Activated B cell treated with CpG ODN at 0.5 μM for 24 hours (primary cell): ENCODE data around the gene ATG5. TPM values are rescaled to one million over a fixed set of nuclear protein-coding genes. Genes with fewer than 3 reads are reported as not detected.

Experiments
- ATAC-seq: fragments of 200-7000 bp; cut with Tn5 transposase; one replicate; pipeline ENCODE4 v1.10.0; 2021; ENCODE audit warnings: low read depth, mild to moderate bottlenecking, moderate library complexity
- CTCF ChIA-PET: fragments of 350-600 bp; sonication (Branson Sonifier 250); formaldehyde crosslinking; loops from one replicate; lab custom pipeline; 2021; ENCODE audit warnings: antibody characterized with exemption; lab: Charles Lee
- POLR2A ChIA-PET: fragments of 350-600 bp; sonication (Branson Sonifier 250); formaldehyde crosslinking; loops from one replicate; lab custom pipeline; 2021; ENCODE audit warnings: antibody characterized with exemption; lab: Charles Lee
- DNase-seq: peaks from one replicate; pipeline ENCODE4 v3.0.0; 2022
- H3K27ac Mint-ChIP-seq: one replicate; pipeline ENCODE4 v1.8.0; 2020; ENCODE audit warnings: mixed read lengths
- H3K27me3 Mint-ChIP-seq: one replicate; pipeline ENCODE4 v1.8.0; 2021; ENCODE audit warnings: mixed read lengths
- H3K36me3 Mint-ChIP-seq: one replicate; pipeline ENCODE4 v1.8.0; 2021; ENCODE audit warnings: low read depth, mixed read lengths
- H3K4me1 Mint-ChIP-seq: one replicate; pipeline ENCODE4 v1.8.0; 2021; ENCODE audit warnings: mixed read lengths
- H3K4me3 Mint-ChIP-seq: one replicate; pipeline ENCODE4 v1.8.0; 2020; ENCODE audit warnings: mild to moderate bottlenecking, mixed read lengths
- H3K9me3 Mint-ChIP-seq: one replicate; pipeline ENCODE4 v1.8.0; 2020; ENCODE audit warnings: mixed read lengths
- intact Hi-C: fragments of 100-400 bp; cut with micrococcal nuclease; formaldehyde crosslinking; loops from one replicate; pipeline ENCODE4 v1.15.1; 2024
- total RNA-seq: library from RNA; stranded (reverse); gene quantifications from 2 replicates; pipeline ENCODE4 v1.2.3, GENCODE V29; 2022
- TF ChIP-seq, protein P1 (sequence below): fragments of 200-600 bp; IDR thresholded peaks from one replicate; pipeline ENCODE4 v1.8.0; 2022; ENCODE audit warnings: antibody characterized with exemption, mild to moderate bottlenecking

Gene ATG5
- total RNA-seq, 1 donor from 2014 or later = 30.3 TPM

DNA sequence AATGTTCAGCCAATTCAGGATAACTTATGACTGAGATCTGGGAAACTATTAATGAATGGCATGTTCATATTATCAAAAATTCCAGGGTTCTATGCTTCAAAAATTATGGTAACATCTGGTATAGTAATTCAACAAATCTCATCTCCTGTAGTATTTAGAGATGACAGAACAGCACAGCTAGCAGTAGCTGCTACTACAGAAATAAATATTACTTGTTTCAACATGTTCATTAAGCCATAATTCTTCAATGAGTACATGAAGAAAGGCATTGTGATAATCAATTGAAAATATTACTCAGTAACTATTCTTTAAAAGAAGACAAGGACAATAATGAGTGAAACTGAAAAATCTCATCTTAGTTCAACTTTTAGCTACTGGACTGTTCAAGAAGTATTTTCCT lies 66.8 kb downstream of the ATG5 start:
- Mint-ChIP-seq H3K27ac (no peak overlapping the region), H3K4me1 (peaks cover 5% of the 10 kb centered on the region), H3K27me3 (no peaks in the 10 kb centered on the region), H3K4me3 (no peak overlapping the region), H3K9me3 (no peaks in the 10 kb centered on the region), H3K36me3 (peaks cover 40% of the 10 kb centered on the region)
- POLR2A ChIA-PET = interaction anchor here (0.6 kb wide), 1 partner anchor 163 kb away, joined by 4 read pairs; no protein-coding TSS in a partner anchor
- intact Hi-C loops = no loop called here
- TF ChIP-seq, protein P1, sequence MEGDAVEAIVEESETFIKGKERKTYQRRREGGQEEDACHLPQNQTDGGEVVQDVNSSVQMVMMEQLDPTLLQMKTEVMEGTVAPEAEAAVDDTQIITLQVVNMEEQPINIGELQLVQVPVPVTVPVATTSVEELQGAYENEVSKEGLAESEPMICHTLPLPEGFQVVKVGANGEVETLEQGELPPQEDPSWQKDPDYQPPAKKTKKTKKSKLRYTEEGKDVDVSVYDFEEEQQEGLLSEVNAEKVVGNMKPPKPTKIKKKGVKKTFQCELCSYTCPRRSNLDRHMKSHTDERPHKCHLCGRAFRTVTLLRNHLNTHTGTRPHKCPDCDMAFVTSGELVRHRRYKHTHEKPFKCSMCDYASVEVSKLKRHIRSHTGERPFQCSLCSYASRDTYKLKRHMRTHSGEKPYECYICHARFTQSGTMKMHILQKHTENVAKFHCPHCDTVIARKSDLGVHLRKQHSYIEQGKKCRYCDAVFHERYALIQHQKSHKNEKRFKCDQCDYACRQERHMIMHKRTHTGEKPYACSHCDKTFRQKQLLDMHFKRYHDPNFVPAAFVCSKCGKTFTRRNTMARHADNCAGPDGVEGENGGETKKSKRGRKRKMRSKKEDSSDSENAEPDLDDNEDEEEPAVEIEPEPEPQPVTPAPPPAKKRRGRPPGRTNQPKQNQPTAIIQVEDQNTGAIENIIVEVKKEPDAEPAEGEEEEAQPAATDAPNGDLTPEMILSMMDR = no peak
- no peak for ATAC-seq
- CTCF ChIA-PET = interaction anchor here (0.6 to 0.7 kb wide), 2 partner anchors 86 to 295 kb away, joined by 3 to 4 read pairs; no protein-coding TSS in a partner anchor
- DNase-seq = no peak

DNA sequence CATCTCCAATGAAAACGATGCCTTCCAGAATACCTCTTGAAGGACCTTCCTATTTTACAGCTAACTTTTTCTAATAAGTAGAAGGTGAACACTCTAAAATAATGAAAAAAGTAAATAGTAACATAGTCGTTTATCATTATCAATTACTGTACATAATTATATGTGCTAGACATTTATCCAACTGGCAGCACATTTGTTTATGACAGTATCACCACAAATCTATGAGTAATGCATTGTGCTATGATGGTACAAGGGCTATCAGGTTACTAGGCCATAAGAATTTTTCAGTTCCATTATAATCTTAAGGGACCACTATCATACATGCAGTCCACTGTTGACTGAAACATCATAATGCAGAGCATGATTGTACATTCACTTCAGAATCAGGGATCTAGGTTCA lies 68.4 kb downstream of the ATG5 start:
- H3K27me3 Mint-ChIP-seq = no peaks in the 10 kb centered on the region
- H3K36me3 Mint-ChIP-seq = peaks cover 26% of the 10 kb centered on the region
- DNase-seq = no peak
- CTCF ChIA-PET = no interaction called here
- H3K27ac Mint-ChIP-seq = no peak overlapping the region
- intact Hi-C loops = no loop called here
- no peak overlapping the region for H3K4me3 Mint-ChIP-seq
- ATAC-seq = no peak
- H3K4me1 Mint-ChIP-seq = peaks cover 5% of the 10 kb centered on the region
- H3K9me3 Mint-ChIP-seq = no peaks in the 10 kb centered on the region
- POLR2A ChIA-PET = no interaction called here
- TF ChIP-seq, protein P1 = no peak

DNA sequence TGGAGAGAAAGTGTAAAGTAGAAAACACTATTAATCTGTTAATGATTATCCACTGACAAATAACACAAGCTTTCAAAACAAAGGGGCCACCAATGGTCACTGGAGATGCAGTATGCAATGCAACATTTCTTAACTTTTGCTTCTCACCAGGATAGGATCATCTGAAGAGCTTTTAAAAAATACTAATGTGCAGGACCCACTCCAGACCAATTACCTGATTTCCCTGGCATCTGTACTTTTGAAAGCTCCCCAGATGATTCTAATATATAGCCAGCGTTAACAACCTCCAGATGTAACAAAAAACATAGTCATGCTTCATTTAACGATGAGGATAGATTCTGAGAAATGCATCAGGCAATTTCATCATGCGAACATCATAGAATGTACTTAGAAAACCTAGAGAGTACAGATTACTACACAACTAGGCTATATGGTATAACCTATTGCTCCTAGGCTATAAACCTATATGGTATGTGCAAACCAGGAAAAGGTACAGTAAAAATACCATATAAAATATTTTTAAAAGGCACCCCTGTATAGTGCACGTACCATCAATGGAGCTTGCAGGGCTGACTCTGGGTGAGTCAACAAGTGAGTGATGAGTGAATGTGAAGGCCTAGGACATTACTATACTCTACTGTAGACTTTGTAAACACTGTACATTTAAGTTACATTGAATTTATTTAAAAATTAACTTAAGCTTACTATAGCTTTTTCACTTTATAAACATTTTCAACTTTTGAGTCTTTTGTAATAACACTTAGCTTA lies 69.2 kb downstream of the ATG5 start:
- intact Hi-C loops = no loop called here
- Mint-ChIP-seq H3K27ac (no peak overlapping the region), H3K9me3 (no peaks in the 10 kb centered on the region), H3K36me3 (peaks cover 17% of the 10 kb centered on the region), H3K4me1 (peaks cover 7% of the 10 kb centered on the region), H3K4me3 (no peak overlapping the region), H3K27me3 (no peaks in the 10 kb centered on the region)
- ChIA-PET CTCF (no interaction called here), POLR2A (no interaction called here)
- DNase-seq (no peak), ATAC-seq (no peak)
- TF ChIP-seq, protein P1 = no peak

DNA sequence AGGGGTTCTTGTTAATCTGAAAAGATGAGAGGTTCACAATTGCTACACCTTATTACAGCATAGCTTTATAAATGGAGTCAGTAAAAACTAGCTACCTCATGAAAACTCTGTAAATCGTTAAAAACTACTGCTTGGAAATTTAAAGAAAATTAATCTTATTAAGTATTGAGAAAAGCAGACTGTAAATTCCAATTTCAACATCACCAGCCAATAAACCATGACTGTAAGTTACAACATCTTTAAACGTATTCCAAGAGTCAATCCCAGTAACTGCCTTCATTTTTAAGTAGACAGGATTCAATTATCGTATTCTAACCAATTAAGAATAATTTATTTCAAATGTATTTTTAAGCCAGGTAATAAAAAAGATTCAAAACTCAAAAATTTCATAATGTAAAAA lies 70.3 kb downstream of the ATG5 start:
- peaks cover 9% of the 10 kb centered on the region for H3K36me3 Mint-ChIP-seq
- no peak for ATAC-seq
- ChIA-PET CTCF (no interaction called here), POLR2A (no interaction called here)
- TF ChIP-seq, protein P1 = no peak
- H3K27ac Mint-ChIP-seq = no peak overlapping the region
- DNase-seq = no peak
- intact Hi-C loops = no loop called here
- no peaks in the 10 kb centered on the region for H3K27me3 Mint-ChIP-seq
- H3K4me3 Mint-ChIP-seq = no peak overlapping the region
- no peaks in the 10 kb centered on the region for H3K9me3 Mint-ChIP-seq
- H3K4me1 Mint-ChIP-seq = peaks cover 9% of the 10 kb centered on the region

DNA sequence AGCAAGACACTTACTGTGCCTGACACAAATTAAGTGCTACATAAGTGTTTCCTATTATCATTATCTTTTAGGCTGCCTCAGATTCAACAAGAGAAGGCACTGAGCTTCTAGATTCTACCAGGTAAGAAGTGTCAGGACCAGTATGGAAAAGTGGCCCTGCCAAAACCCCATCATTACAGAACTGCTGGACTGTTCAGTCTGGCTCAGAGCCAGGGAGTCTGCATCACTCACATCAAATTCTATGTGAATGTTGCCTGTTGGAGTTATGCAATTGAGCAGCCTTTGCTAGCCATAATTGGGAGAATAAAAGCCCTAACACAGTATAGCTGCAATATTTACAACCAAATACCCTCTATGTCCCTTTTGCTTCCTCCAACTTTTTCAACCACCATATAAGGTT lies 70.9 kb downstream of the ATG5 start:
- no peak for ATAC-seq
- CTCF ChIA-PET = no interaction called here
- TF ChIP-seq, protein P1 = no peak
- intact Hi-C loops = no loop called here
- Mint-ChIP-seq H3K4me3 (no peak overlapping the region), H3K9me3 (no peaks in the 10 kb centered on the region), H3K27me3 (no peaks in the 10 kb centered on the region), H3K27ac (no peak overlapping the region), H3K36me3 (peaks cover 6% of the 10 kb centered on the region), H3K4me1 (peaks cover 12% of the 10 kb centered on the region)
- POLR2A ChIA-PET = no interaction called here
- no peak for DNase-seq
